Measurements from ENCODE around the gene DUOX2.
"Not testable (repeated sequence)": the region's sequence is repeated elsewhere in the genome, so short reads cannot be mapped to it uniquely, and the experiment has no call there.

DUOX2 gene

GRCh38 chr15:45118131-45118588 is 4.2 kb upstream of the DUOX2 start:
- peak; percentile 85 for DNase-seq

DNA sequence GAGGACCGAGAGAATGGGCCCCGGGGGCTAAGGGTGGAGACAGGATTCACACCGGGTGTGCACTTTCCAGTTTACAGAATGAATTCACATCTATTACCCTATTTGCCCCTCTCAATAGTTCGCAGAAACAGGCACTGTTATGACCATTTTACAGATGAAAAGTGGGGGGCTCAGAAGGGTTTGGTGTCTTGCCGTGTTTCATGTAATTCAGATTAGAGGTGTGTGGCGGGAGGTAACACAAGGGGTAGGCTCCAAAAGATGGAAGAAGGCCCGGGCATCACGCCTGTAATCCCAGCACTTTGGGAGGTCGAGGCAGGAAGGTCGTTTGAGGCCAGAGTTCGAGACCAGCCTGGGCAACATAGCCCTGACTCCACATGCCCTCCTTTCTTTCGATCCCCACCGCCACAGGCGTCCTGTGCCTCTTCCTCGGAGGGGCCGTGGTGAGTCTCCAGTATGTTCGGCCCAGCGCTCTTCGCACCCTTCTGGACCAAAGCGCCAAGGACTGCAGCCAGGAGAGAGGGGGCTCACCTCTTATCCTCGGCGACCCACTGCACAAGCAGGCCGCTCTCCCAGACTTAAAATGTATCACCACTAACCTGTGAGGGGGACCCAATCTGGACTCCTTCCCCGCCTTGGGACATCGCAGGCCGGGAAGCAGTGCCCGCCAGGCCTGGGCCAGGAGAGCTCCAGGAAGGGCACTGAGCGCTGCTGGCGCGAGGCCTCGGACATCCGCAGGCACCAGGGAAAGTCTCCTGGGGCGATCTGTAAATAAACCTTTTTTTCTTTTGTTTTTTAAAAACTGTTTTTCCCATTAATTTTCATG is 3.5 kb upstream of the DUOX2 start:
- DNase-seq: no peak

DNA sequence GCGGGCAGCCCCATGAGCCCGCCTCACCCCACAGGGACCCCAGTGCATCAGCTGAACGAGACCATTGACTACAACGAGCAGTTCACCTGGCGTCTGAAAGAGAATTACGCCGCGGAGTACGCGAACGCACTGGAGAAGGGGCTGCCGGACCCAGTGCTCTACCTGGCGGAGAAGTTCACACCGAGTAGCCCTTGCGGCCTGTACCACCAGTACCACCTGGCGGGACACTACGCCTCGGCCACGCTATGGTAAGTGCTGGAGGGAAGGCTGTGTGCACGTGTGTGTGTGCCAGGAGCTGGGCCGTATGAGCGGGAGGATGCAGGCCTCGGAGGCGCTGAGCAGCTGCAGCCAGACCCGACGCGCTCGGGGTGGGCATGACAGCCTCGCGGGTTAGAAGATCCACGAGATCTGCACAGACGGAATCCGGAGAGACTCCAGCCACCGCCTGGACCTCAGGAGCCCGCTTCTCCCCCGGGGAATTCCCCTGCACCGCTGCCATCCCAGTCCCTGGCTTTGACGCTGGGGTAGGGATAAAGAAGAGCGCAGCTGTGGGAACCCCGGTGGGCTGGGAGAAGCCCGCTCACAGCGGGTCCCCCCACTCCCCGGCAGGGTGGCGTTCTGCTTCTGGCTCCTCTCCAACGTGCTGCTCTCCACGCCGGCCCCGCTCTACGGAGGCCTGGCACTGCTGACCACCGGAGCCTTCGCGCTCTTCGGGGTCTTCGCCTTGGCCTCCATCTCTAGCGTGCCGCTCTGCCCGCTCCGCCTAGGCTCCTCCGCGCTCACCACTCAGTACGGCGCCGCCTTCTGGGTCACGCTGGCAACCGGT is 2.7 kb upstream of the DUOX2 start:
- DNase-seq: no peak

GRCh38 chr15:45116006-45116481 is 2.1 kb upstream of the DUOX2 start:
- DNase-seq: no peak

- DNase-seq: no peak
These were observed 1.4 kb upstream of the DUOX2 start for GRCh38 chr15:45115312-45115820.

GRCh38 chr15:45114751-45115085 is 746 bp upstream of the DUOX2 start:
- DNase-seq: no peak

- peak; percentile 12 for DNase-seq
These were observed 487 bp downstream of the DUOX2 start for GRCh38 chr15:45113380-45113990.

- DNase-seq: no peak
These were observed 1.2 kb downstream of the DUOX2 start for GRCh38 chr15:45112591-45113379.

DNA sequence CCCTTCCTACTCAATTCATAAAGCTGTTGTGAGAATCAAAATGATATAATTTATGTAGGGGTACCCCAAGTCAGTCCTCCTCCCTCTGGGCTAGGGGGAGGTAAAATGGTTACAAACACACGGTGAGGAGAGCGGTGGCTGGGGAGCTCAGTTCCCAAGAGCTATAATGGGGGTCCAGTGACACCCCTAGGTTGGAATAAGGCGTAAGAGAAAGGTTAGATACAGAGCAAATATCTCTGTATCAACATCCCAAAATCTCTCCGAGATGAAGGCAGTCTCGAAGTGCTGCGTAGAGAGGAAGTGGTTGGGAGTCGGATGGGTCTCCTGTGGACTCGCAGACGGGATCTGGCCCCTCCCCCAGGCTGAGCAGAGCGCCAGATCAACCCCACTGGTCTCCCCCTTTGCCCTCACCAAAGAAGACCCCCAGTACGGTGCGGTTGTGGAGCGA is 1.8 kb downstream of the DUOX2 start:
- DNase-seq: no peak

- no peak for DNase-seq
These were observed 2.4 kb downstream of the DUOX2 start for GRCh38 chr15:45111390-45112142.

GRCh38 chr15:45110256-45110820 is 3.6 kb downstream of the DUOX2 start:
- DNase-seq: no peak

GRCh38 chr15:45107941-45108630 is 5.9 kb downstream of the DUOX2 start:
- DNase-seq: no peak

DNA sequence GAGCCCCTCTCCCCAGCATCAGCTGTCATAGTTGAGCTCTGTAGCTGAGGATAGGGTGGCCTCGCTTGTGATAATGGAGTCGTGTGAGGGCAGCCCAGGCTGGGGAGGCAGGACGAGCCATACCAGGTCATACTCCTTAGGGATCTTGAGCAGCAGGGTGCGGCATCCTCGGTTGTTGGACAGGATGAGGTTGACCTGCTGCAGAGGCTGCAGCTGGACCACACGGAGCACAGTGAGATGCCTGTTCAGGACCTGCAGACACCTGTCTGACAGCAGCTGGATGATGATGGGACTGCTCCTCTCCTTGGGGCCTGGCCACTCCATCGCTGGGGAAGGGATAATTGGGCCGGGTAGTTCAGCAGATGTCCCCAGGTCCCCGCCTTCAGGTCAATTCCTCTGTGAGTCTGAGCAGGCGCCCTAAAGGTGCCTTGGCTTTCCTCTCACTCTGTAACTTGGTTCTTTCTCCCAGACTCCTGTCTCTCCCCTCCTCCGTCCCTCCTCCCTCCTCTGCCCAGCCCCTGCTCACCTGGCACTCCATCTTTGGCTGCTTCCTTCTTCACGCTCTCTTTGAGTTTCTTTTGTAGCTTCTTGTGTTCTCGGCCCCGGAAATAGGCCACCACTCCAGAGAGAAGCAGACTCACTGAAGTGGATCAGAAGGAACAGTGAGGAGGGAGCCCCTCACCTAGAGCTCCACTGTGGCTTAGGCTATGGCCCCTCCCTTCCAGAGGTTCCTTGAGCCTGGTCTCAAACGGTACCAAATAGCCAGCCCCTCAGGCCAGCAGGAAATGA is 7.8 kb downstream of the DUOX2 start:
- no peak for DNase-seq

GRCh38 chr15:45105586-45105985 is 8.4 kb downstream of the DUOX2 start:
- no peak for DNase-seq

DNA sequence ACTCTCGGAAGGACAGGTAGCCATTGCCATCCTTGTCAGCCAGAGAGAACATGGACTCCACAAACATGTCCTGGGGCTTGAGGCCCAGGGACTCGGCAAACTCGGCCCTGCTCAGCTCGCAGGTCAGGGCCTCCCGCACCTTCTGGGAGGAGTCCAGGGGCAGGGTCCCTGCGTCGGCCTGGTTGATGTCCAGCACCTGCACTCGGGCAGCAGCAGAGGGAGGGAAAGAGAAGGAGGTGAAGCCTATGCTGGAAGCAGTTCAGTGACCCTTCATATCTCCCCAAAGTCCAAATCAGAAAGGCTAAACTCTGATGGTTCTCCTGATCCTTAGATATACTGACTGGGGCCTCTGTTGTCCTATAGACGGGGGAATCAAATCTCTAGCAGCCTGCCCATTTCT is 9.8 kb downstream of the DUOX2 start:
- not testable (repeated sequence) for DNase-seq

DNA sequence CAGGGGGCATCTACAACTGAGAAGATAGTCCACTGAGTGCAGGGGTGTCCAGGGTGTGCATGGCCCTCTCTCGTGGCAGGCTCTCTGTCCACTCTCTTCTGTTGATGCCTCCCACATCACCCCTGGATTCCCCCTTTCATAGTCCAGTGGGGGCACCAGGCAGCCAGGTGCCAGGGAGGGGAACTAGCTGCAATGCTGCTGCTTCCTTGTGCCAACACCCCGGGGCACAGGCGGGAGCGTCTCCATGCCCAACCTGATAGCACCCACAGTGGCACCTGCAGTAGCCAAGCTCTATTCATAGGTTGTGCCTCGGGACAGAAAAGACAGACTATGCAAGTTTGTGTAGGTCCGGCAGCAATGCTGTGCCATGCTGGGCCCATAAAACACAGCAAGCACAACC is 11.7 kb downstream of the DUOX2 start:
- DNase-seq: no peak

DNA sequence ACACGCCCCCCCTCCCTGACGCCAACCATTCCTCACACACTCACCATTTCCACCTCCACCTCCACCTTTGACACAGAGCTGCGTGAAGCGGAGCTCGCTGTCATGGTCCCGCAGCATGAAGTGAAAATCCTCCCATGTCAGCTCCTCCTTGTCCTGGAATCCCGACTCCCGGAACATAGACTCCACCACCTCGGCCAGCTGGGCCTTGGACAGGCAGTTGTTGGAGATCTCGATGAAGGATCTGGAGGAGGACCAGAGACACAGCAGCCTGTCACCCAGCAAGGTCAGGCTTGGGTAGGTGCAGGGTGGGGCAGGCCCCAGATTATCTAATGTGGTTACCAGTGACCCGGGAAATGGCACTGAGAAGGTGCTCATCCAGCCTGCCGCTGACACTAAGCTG is 12.2 kb downstream of the DUOX2 start:
- no peak for DNase-seq

DNA sequence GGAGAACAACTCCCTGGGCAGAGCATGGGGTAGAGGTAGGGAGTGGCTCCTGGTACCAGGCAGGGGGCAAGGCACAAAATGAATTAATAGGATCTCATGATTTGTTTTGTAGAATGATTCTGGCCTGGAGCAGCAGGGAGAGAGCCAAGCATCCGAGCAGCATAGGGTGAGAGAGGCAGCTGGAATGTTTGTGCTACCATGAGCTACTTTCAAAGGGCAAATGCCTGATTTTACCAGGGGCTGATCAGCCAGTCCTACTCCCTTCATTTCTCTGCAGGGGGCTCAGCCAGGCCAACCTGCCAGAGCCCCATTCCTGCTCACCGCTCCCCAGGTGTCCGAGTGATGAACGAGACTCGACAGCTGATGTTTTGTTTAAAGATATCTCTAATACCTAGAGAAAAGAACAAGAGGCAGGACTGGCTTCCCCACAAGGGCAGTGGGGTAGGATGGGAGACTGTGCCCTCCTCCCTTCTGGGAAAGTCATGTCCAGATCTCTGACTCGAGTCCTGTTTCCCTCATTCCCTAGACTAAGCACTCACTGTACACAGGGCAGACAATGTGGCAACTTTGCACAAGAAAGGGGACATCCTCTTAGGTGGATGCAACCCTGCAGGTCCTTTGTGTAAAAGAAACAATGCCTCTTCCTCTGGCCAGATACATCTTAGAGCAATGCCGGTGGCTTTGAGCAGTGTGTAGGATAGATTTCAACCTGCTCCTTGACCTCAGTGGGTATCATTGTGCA is 12.9 kb downstream of the DUOX2 start:
- no peak for DNase-seq

GRCh38 chr15:45099549-45100165 is 14.3 kb downstream of the DUOX2 start:
- no peak for DNase-seq
